IPS DF 4.7 (cell line): ENCODE data around the gene GGNBP2.

ENCODE experiments used
- DNase-seq: peaks from one replicate; pipeline ENCODE4 v3.0.0-alpha.2; 2013; ENCODE audit warnings: low spot score; ENCODE audit errors: extremely low read depth

GGNBP2 gene

GRCh38 chr17:36629970-36630502 lies 85.3 kb downstream of the GGNBP2 start:
- no peak for DNase-seq

- DNase-seq: no peak
Measured at GRCh38 chr17:36631022-36631421, 86.3 kb downstream of the GGNBP2 start.

GRCh38 chr17:36632916-36633771 lies 88.4 kb downstream of the GGNBP2 start:
- DNase-seq: no peak
